Stomach smooth muscle (tissue), 2 donors: ENCODE data around the gene FNTB.

Source experiments
- H3K27ac ChIP-seq: one replicate; pipeline ENCODE4 v1.7.0; 2013; ENCODE audit warnings: mild to moderate bottlenecking, low read length, inconsistent platforms
- H3K27me3 ChIP-seq, 2 donors: one replicate each; pipeline ENCODE4 v1.7.0; 2013; ENCODE audit warnings: low read length in 2 of 2; ENCODE audit not compliant: insufficient read depth in 2 of 2, control insufficient read depth in 1 of 2
- H3K36me3 ChIP-seq, 2 donors: one replicate each; pipeline ENCODE4 v1.7.0; 2013; ENCODE audit warnings: low read length in 2 of 2; ENCODE audit not compliant: control insufficient read depth in 2 of 2, insufficient read depth in 2 of 2
- H3K4me1 ChIP-seq: one replicate; pipeline ENCODE4 v1.7.0; 2013; ENCODE audit warnings: low read length; ENCODE audit not compliant: control insufficient read depth, insufficient read depth
- H3K4me3 ChIP-seq, 2 donors: one replicate each; pipeline ENCODE4 v1.7.0; 2013; ENCODE audit warnings: low read length in 2 of 2
- H3K9ac ChIP-seq, 2 donors: one replicate each; pipeline ENCODE4 v1.7.0; 2013; ENCODE audit warnings: low read length in 2 of 2, mild to moderate bottlenecking in 1 of 2
- H3K9me3 ChIP-seq, 2 donors: one replicate each; pipeline ENCODE4 v1.7.0; 2013; ENCODE audit warnings: low read length in 2 of 2; ENCODE audit not compliant: control insufficient read depth in 2 of 2
- donor health status: healthy.
- donor health status: Pancreatic carcinoma.

The FNTB gene

GRCh38 chr14:65102441-65103149 is 115.9 kb downstream of the FNTB start, which contains the start of gene MAX:
TSS of gene MAX (minus strand) at chr14:65102517. CDS start at chr14:65102339, 178 bp downstream.
- H3K9me3 ChIP-seq, result no peaks in the 10 kb centered on the region
- peaks cover 18% of the 10 kb centered on the region for H3K4me1 ChIP-seq
- no peaks in the 10 kb centered on the region for H3K36me3 ChIP-seq
- peak within 1 kb of the TSS; percentile 77 to 83 for H3K9ac ChIP-seq
- no peaks in the 10 kb centered on the region for H3K27me3 ChIP-seq
- H3K27ac ChIP-seq, result peak within 1 kb of the TSS; percentile 61
- peak within 1 kb of the TSS; percentile 81 to 85 for H3K4me3 ChIP-seq

GRCh38 chr14:65103150-65103760 is 116.6 kb downstream of the FNTB start:
- peak overlapping the region; percentile 47 to 51 for H3K9ac ChIP-seq

GRCh38 chr14:65104791-65105190 is 118.1 kb downstream of the FNTB start:
- Histone ChIP-seq H3K9me3 (no peaks in the 10 kb centered on the region), H3K36me3 (no peaks in the 10 kb centered on the region), H3K9ac (no peak overlapping the region), H3K27me3 (no peaks in the 10 kb centered on the region), H3K27ac (no peak overlapping the region), H3K4me1 (peaks cover 13% of the 10 kb centered on the region), H3K4me3 (no peak overlapping the region)

More at GRCh38 chr14:65103150-65103760, 116.6 kb downstream of the FNTB start:
- Histone ChIP-seq H3K36me3 (no peaks in the 10 kb centered on the region), H3K27me3 (no peaks in the 10 kb centered on the region), H3K9me3 (no peaks in the 10 kb centered on the region), H3K4me3 (peak overlapping the region; percentile 66 to 85), H3K4me1 (peaks cover 13% of the 10 kb centered on the region), H3K27ac (no peak overlapping the region)

- H3K27ac ChIP-seq, result no peak overlapping the region
- H3K4me1 ChIP-seq, result peaks cover 8% of the 10 kb centered on the region
- H3K4me3 ChIP-seq, result no peak overlapping the region
- peaks cover 0 to 2% of the 10 kb centered on the region in 2 donors for H3K27me3 ChIP-seq
- H3K9ac ChIP-seq, result no peak overlapping the region
- H3K36me3 ChIP-seq, result no peaks in the 10 kb centered on the region
- no peaks in the 10 kb centered on the region for H3K9me3 ChIP-seq
Observed at GRCh38 chr14:65106316-65106715, 119.6 kb downstream of the FNTB start.

- H3K4me3 ChIP-seq, result no peak overlapping the region
- H3K36me3 ChIP-seq, result no peaks in the 10 kb centered on the region
- peaks cover 0 to 2% of the 10 kb centered on the region in 2 donors for H3K27me3 ChIP-seq
- H3K4me1 ChIP-seq, result peaks cover 8% of the 10 kb centered on the region
- no peaks in the 10 kb centered on the region for H3K9me3 ChIP-seq
- H3K9ac ChIP-seq, result no peak overlapping the region
- no peak overlapping the region for H3K27ac ChIP-seq
Observed at GRCh38 chr14:65106736-65107135, 120.0 kb downstream of the FNTB start.

- H3K4me1 ChIP-seq, result peaks cover 8% of the 10 kb centered on the region
- H3K9me3 ChIP-seq, result no peaks in the 10 kb centered on the region
- H3K27ac ChIP-seq, result no peak overlapping the region
- no peak overlapping the region for H3K4me3 ChIP-seq
- H3K9ac ChIP-seq, result no peak overlapping the region
- peaks cover 0 to 2% of the 10 kb centered on the region in 2 donors for H3K27me3 ChIP-seq
- no peaks in the 10 kb centered on the region for H3K36me3 ChIP-seq
Observed at GRCh38 chr14:65107200-65107599, 120.5 kb downstream of the FNTB start.

GRCh38 chr14:65109357-65109756 is 122.7 kb downstream of the FNTB start:
- no peaks in the 10 kb centered on the region for H3K4me1 ChIP-seq
- no peak overlapping the region for H3K4me3 ChIP-seq
- H3K9me3 ChIP-seq, result no peaks in the 10 kb centered on the region
- peaks cover 0 to 2% of the 10 kb centered on the region in 2 donors for H3K27me3 ChIP-seq
- no peaks in the 10 kb centered on the region for H3K36me3 ChIP-seq
- no peak overlapping the region for H3K27ac ChIP-seq
- H3K9ac ChIP-seq, result no peak overlapping the region

- Histone ChIP-seq H3K9ac (no peak overlapping the region), H3K9me3 (no peaks in the 10 kb centered on the region), H3K36me3 (no peaks in the 10 kb centered on the region), H3K27ac (no peak overlapping the region), H3K4me3 (no peak overlapping the region), H3K27me3 (peaks cover 0 to 2% of the 10 kb centered on the region in 2 donors), H3K4me1 (no peaks in the 10 kb centered on the region)
Observed at GRCh38 chr14:65110525-65110924, 123.8 kb downstream of the FNTB start.
